Measurements from ENCODE around the gene CNR2. TPM values are rescaled to one million over a fixed set of nuclear protein-coding genes. Genes with fewer than 3 reads are reported as not detected.

The CNR2 gene
- total RNA-seq, 1 experiment from 2014 or later, result not detected

DNA sequence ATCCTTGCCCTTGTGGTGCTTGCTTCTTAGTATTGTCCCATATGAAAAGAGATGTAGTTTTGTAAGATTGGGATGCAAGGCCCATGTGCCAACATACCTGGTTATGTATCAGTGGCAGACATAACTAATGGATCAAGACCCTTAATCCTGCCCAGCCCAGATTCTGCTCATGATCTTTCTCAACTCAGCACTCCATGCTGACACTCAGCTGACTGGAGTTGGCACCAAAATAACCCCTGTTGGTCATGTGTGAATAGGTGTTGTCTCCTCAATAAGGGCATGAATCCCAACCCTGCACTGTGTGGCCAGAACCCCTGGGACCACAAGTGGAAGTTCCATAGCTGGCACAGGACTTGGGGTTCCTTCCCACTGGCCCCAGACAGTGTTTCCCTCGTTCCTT is 13.9 kb upstream of the CNR2 start:
- Histone ChIP-seq H3K27ac (ENCODE audit: insufficient read length, low read depth, low read length) (no peak overlapping the region), H3K56ac (ENCODE audit: insufficient read length, low read depth, low read length) (no peak overlapping the region), H4K91ac (ENCODE audit: insufficient read length, low read depth, low read length) (no peak overlapping the region), H3K23ac (ENCODE audit: insufficient read length, low read depth, low read length) (no peak overlapping the region), H3K79me2 (ENCODE audit: insufficient read depth, low read length) (no peaks in the 10 kb centered on the region), H4K8ac (replicated peaks; ENCODE audit: insufficient read length, low read depth, low read length) (no peak overlapping the region), H3K9ac (ENCODE audit: extremely low read depth, insufficient read length, low read length) (no peak overlapping the region), H3K9me3 (ENCODE audit: control insufficient read depth, low read depth, low read length) (no peaks in the 10 kb centered on the region), H4K20me1 (ENCODE audit: control insufficient read depth, insufficient read depth, insufficient read length) (no peaks in the 10 kb centered on the region), H3K23me2 (ENCODE audit: insufficient read length, low read depth, low read length, poor library complexity, severe bottlenecking) (no peaks in the 10 kb centered on the region), H2BK5ac (ENCODE audit: insufficient read length, low read length) (no peak overlapping the region), H3K79me1 (ENCODE audit: insufficient read depth, low read depth, low read length, poor library complexity, severe bottlenecking) (no peaks in the 10 kb centered on the region), H2AK5ac (ENCODE audit: insufficient read length, low read length) (no peak overlapping the region), H3K27me3 (ENCODE audit: insufficient read depth, low read length) (no peaks in the 10 kb centered on the region), H2BK15ac (ENCODE audit: low read depth, low read length) (no peak overlapping the region), H2BK12ac (ENCODE audit: insufficient read length, low read depth, low read length) (no peak overlapping the region), H2BK120ac (ENCODE audit: low read depth, low read length, poor library complexity, severe bottlenecking) (no peak overlapping the region), H2AFZ (ENCODE audit: low read length) (no peak overlapping the region), H3K4me2 (ENCODE audit: insufficient read depth, insufficient read length, low read length) (no peak overlapping the region), H3K14ac (ENCODE audit: insufficient read depth, low read length) (no peak overlapping the region), H3T11ph (ENCODE audit: low read length) (no peak overlapping the region), H3K4me1 (ENCODE audit: insufficient read depth, low read length) (no peaks in the 10 kb centered on the region), H4K5ac (ENCODE audit: insufficient read length, low read depth, low read length) (no peak overlapping the region), H3K4ac (ENCODE audit: low read depth, low read length) (no peak overlapping the region), H2BK20ac (ENCODE audit: low read depth, low read length, poor library complexity, severe bottlenecking) (no peak overlapping the region), H3K18ac (ENCODE audit: insufficient read length, low read depth, low read length) (no peak overlapping the region)
- Mint-ChIP-seq H3K9me3 (no peaks in the 10 kb centered on the region), H3K4me1 (peaks cover 0 to 4% of the 10 kb centered on the region in 2 experiments; a peak in 1 of 4 replicates), H3K4me3 (no peak overlapping the region), H3K27ac (no peak overlapping the region), H3K27me3 (ENCODE audit: low read depth) (peaks cover 1% of the 10 kb centered on the region; the same call in 1 of the 2 replicates), H3K36me3 (ENCODE audit: insufficient read depth in 1 of 3, low read depth in 3 of 3) (no peaks in the 10 kb centered on the region)
- WGBS (ENCODE audit: extremely low coverage, insufficient read length, low lambda C conversion rate), result no CpG with 5 or more reads among the region's 1 CpG
- no peak for DNase-seq
- TF ChIP-seq, protein P1, sequence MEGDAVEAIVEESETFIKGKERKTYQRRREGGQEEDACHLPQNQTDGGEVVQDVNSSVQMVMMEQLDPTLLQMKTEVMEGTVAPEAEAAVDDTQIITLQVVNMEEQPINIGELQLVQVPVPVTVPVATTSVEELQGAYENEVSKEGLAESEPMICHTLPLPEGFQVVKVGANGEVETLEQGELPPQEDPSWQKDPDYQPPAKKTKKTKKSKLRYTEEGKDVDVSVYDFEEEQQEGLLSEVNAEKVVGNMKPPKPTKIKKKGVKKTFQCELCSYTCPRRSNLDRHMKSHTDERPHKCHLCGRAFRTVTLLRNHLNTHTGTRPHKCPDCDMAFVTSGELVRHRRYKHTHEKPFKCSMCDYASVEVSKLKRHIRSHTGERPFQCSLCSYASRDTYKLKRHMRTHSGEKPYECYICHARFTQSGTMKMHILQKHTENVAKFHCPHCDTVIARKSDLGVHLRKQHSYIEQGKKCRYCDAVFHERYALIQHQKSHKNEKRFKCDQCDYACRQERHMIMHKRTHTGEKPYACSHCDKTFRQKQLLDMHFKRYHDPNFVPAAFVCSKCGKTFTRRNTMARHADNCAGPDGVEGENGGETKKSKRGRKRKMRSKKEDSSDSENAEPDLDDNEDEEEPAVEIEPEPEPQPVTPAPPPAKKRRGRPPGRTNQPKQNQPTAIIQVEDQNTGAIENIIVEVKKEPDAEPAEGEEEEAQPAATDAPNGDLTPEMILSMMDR (conservative IDR thresholded peaks at IDR 0.05), result no peak
